Liver (tissue), 9 donors: Measurements from ENCODE around the gene KIF26B. TPM values are rescaled to one million over a fixed set of nuclear protein-coding genes. Genes with fewer than 3 reads are reported as not detected.
"Not testable (repeated sequence)": the region's sequence is repeated elsewhere in the genome, so short reads cannot be mapped to it uniquely, and the experiment has no call there.

Source experiments
- DNase-seq: peaks from one replicate; pipeline ENCODE4 v3.0.0-alpha.2; 2017; ENCODE audit warnings: low spot score
- H3K27ac ChIP-seq, 2 donors: one replicate each; pipeline ENCODE4 v1.7.0; 2013; ENCODE audit warnings: inconsistent platforms in 2 of 2, low read length in 2 of 2, control low read depth in 1 of 2, low read depth in 1 of 2, mild to moderate bottlenecking in 1 of 2
- H3K27me3 ChIP-seq, 4 donors: one replicate each; pipeline versions ENCODE4 v1.6.1 to v1.7.0; 2013; ENCODE audit warnings: low read length in 3 of 4, inconsistent platforms in 1 of 4, mild to moderate bottlenecking in 1 of 4, moderate library complexity in 1 of 4; ENCODE audit not compliant: control insufficient read depth in 4 of 4, insufficient read depth in 4 of 4
- H3K36me3 ChIP-seq, 4 donors: one replicate each; pipeline versions ENCODE4 v1.6.1 to v1.7.0; 2013; ENCODE audit warnings: low read length in 3 of 4, mild to moderate bottlenecking in 3 of 4, low read depth in 1 of 4, moderate library complexity in 1 of 4; ENCODE audit not compliant: control insufficient read depth in 4 of 4, insufficient read depth in 3 of 4
- H3K4me1 ChIP-seq, 4 donors: one replicate each; pipeline versions ENCODE4 v1.6.1 to v1.7.0; 2013; ENCODE audit warnings: low read length in 3 of 4, mild to moderate bottlenecking in 3 of 4, moderate library complexity in 1 of 4; ENCODE audit not compliant: control insufficient read depth in 4 of 4, insufficient read depth in 4 of 4
- H3K4me3 ChIP-seq, 3 donors: one replicate each; pipeline versions ENCODE4 v1.6.1 to v1.7.0; 2013; ENCODE audit warnings: low read length in 3 of 3, control low read depth in 1 of 3, low read depth in 1 of 3, mild to moderate bottlenecking in 1 of 3
- H3K9ac ChIP-seq, 2 donors: one replicate each; pipeline ENCODE4 v1.7.0; 2013; ENCODE audit warnings: low read length in 2 of 2, mild to moderate bottlenecking in 2 of 2, moderate library complexity in 2 of 2, control low read depth in 1 of 2, low read depth in 1 of 2
- H3K9me3 ChIP-seq, 4 donors: one replicate each; pipeline versions ENCODE4 v1.6.1 to v1.7.0; 2013; ENCODE audit warnings: low read length in 3 of 4; ENCODE audit not compliant: control insufficient read depth in 4 of 4
- CTCF ChIP-seq: fragments of 150-350 bp; IDR thresholded peaks from 2 replicates; pipeline ENCODE4 v1.5.1; 2017; ENCODE audit warnings: improper control_type of control experiment, low read depth, low read length; ENCODE audit not compliant: missing input control
- EGR1 ChIP-seq, 2 donors: IDR thresholded peaks; 2 replicates each; pipeline ENCODE4 v1.6.1; 2016 to 2018; ENCODE audit warnings: antibody characterized with exemption in 2 of 2, low read depth in 2 of 2
- FOXA1 ChIP-seq: IDR thresholded peaks from 2 replicates; pipeline ENCODE4 v1.6.1; 2016; ENCODE audit warnings: antibody characterized with exemption
- GABPA ChIP-seq, 2 donors: IDR thresholded peaks in 1 of 2; conservative IDR thresholded peaks in 1 of 2; 2 replicates each; pipeline ENCODE4 v1.6.1; 2016; ENCODE audit warnings: antibody characterized with exemption in 2 of 2, mild to moderate bottlenecking in 1 of 2, moderate library complexity in 1 of 2
- NR2F2 ChIP-seq: IDR thresholded peaks from 2 replicates; pipeline ENCODE4 v1.6.1; 2016; ENCODE audit warnings: antibody characterized with exemption
- REST ChIP-seq: IDR thresholded peaks from 2 replicates; pipeline ENCODE4 v1.6.1; 2016; ENCODE audit warnings: antibody characterized with exemption, mild to moderate bottlenecking
- RXRA ChIP-seq, 2 donors: IDR thresholded peaks; 2 replicates each; pipeline ENCODE4 v1.6.1; 2017 to 2018; ENCODE audit warnings: antibody characterized with exemption in 2 of 2, mild to moderate bottlenecking in 1 of 2
- SP1 ChIP-seq: IDR thresholded peaks from 2 replicates; pipeline ENCODE4 v1.6.1; 2018; ENCODE audit warnings: antibody characterized with exemption, mild to moderate bottlenecking
- TAF1 ChIP-seq: conservative IDR thresholded peaks from 2 replicates; pipeline ENCODE4 v1.6.1; 2016; ENCODE audit warnings: antibody characterized with exemption, mild to moderate bottlenecking
- YY1 ChIP-seq: IDR thresholded peaks from 2 replicates; pipeline ENCODE4 v1.6.1; 2016; ENCODE audit warnings: antibody characterized with exemption, mild to moderate bottlenecking
- ZBTB33 ChIP-seq: IDR thresholded peaks from 2 replicates; pipeline ENCODE4 v1.6.1; 2016; ENCODE audit warnings: antibody characterized with exemption
- WGBS: extraction: QIAGEN DNeasy Blood & Tissue Kit; methylation state at CpG from one replicate; pipeline ENCODE4 v1.1.7; 2013; 5-methylcytosine and 5-hydroxymethylcytosine counted together
- polyA plus RNA-seq, 2 donors: library from polyadenylated mRNA; stranded (reverse) in 1 of 2; unstranded in 1 of 2; fragments of 200-250 nt in 1 of 2; fragments of >200 nt in 1 of 2; fragmentation: Nextera tagmentation in 1 of 2; extraction: Ambion mirVana in 1 of 2; gene quantifications; one replicate each; pipeline versions ENCODE4 v1.2.1 to v1.2.3, GENCODE V29; 2013 to 2015
- total RNA-seq, 2 donors: library from RNA; depleted of rRNA; stranded (reverse); fragments of >200 nt; gene quantifications; one replicate each; pipeline ENCODE4 v1.2.3, GENCODE V29; 2014
- TF ChIP-seq, protein P1 (sequence below): IDR thresholded peaks from 2 replicates; pipeline ENCODE4 v1.6.1; 2016; ENCODE audit warnings: antibody characterized with exemption
- TF ChIP-seq, protein P2 (sequence below): IDR thresholded peaks from 2 replicates; pipeline ENCODE4 v1.6.1; 2016; ENCODE audit warnings: antibody characterized with exemption
- donor health status: healthy.
- donor health status: healthy.
- donor health status: healthy.
- donor health status: healthy.
- donor health status: healthy.

KIF26B gene
- total and polyA plus RNA-seq, 4 donors = 0.10 to 1.7 (median 0.34) TPM

DNA sequence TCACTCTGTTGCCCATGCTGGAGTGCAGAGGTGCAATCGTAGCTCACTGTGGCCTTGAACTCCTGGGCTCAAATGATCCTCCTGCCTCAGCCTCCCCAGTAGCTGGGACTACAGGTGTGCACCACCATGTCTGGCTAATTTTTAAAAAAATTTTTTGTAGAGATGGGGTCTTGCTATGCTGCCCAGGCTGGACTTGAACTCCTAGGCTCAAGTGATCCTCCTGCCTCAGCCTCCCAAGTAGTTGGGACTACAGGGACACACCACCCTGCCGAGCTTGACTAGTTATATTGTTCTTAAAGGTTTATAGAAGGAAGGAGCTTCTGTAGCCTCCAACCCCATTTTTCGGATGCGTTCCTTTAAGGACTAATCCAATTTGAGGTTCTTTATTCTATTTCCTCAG lies 248.2 kb downstream of the KIF26B start:
- not testable (repeated sequence) for H3K4me1 ChIP-seq, DNase-seq, H3K27me3 ChIP-seq, H3K9me3 ChIP-seq, H3K36me3 ChIP-seq, H3K27ac ChIP-seq, H3K4me3 ChIP-seq, H3K9ac ChIP-seq
- WGBS = 89% methylated on average over 4 of the region's 4 CpGs

GRCh38 chr1:245404527-245404926 lies 249.7 kb downstream of the KIF26B start:
- Histone ChIP-seq H3K36me3 (no peaks in the 10 kb centered on the region), H3K27me3 (no peaks in the 10 kb centered on the region), H3K4me1 (no peaks in the 10 kb centered on the region), H3K27ac (no peak overlapping the region), H3K9ac (no peak overlapping the region), H3K9me3 (no peaks in the 10 kb centered on the region), H3K4me3 (no peak overlapping the region)
- 90% methylated on average over 1 of the region's 1 CpG for WGBS
- no peak for TF ChIP-seq CTCF
- TF ChIP-seq ZBTB33 = no peak
- TF ChIP-seq NR2F2 = no peak
- no peak for TF ChIP-seq RXRA (IDR thresholded peaks at IDR 0.05)
- no peak for TF ChIP-seq GABPA (IDR thresholded peaks at IDR 0.05 in 1 of 2, conservative IDR thresholded peaks at IDR 0.05 in 1 of 2)
- no peak for TF ChIP-seq EGR1 (IDR thresholded peaks at IDR 0.05; ENCODE audit: low read depth in 2 of 2)
- TF ChIP-seq FOXA1 = no peak
- TF ChIP-seq REST = no peak
- TF ChIP-seq, protein P1, sequence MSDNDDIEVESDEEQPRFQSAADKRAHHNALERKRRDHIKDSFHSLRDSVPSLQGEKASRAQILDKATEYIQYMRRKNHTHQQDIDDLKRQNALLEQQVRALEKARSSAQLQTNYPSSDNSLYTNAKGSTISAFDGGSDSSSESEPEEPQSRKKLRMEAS = no peak
- TF ChIP-seq, protein P2, sequence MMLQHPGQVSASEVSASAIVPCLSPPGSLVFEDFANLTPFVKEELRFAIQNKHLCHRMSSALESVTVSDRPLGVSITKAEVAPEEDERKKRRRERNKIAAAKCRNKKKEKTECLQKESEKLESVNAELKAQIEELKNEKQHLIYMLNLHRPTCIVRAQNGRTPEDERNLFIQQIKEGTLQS = no peak
- no peak for TF ChIP-seq TAF1
- no peak for TF ChIP-seq YY1
- TF ChIP-seq SP1 = no peak
- no peak for DNase-seq
